HG03442 (cell line): Measurements from ENCODE around the gene ELAC2.
"Not testable (repeated sequence)": the region's sequence is repeated elsewhere in the genome, so short reads cannot be mapped to it uniquely, and the experiment has no call there.

Experiments
- ATAC-seq: cut with Tn5 transposase; IDR thresholded peaks from one replicate; pipeline ENCODE4 v1.9.1; 2021; ENCODE audit warnings: mild to moderate bottlenecking, moderate library complexity; ENCODE audit not compliant: unreplicated experiment

The ELAC2 gene

GRCh38 chr17:12993631-12994030 lies 24.2 kb downstream of the ELAC2 start:
- ATAC-seq, result no peak

- no peak for ATAC-seq
These were observed 25.2 kb downstream of the ELAC2 start for GRCh38 chr17:12992676-12993075.

DNA sequence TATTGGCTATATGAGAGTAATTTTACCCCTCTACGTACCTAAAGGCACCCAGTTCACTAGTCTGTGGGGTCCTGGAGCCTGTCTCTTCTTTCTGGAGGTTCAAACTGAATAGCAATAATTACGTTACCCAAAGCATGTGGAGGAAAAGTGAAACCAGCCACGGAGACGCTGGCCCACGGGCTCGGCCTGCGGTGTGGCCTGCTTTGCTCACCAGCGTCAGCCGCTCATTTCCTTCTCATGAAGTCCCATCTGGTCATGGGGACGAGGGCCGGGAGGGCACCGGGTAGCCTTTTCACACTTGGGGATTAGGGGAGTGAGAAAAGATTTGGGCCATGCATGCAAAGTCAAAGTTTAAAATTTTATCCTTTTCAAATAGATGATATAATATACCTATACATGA lies 26.9 kb downstream of the ELAC2 start:
- ATAC-seq, result no peak

GRCh38 chr17:12990041-12990808 lies 27.6 kb downstream of the ELAC2 start:
- ATAC-seq, result no peak

- ATAC-seq, result no peak
These were observed 30.7 kb downstream of the ELAC2 start for GRCh38 chr17:12987120-12987519.

GRCh38 chr17:12985431-12986293 lies 32.2 kb downstream of the ELAC2 start:
- ATAC-seq, result no peak

DNA sequence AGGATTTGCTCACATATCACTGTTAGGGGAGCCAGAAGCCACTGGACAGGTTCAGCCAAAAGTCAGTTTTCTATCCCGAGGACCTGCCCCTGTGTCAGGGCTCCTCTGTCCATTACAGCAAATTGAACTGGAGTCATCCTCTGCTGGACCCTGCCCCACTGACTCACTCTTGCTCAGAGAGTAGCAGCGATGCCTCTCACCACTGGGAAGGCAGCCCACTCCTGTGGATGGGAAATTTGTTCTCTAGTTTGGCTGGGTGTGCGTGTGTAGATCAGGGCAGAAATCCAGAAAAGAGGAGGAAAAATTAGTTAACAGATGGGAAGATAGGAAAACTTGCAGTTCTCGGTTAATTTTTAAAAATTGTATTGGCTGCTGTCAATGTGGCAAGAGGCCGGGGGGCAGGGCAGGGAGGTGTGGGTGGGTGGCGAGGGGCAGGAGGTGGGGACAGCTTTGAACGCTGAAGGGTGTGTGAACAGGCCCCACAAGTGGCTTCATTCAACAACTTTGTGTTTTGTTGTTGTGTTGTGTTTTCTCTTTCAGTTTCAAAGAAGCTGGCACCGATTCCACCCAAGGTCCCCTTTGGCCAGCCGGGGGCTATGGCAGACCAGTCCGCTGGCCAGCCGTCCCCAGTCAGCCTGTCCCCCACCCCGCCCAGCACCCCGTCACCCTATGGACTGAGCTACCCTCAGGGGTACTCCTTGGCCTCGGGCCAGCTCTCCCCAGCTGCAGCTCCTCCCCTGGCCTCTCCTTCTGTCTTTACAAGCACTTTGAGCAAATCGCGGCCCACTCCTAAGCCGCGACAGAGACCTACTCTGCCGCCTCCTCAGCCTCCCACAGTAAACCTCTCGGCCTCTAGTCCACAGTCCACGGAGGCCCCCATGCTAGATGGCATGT lies 33.6 kb downstream of the ELAC2 start:
- ATAC-seq, result no peak

DNA sequence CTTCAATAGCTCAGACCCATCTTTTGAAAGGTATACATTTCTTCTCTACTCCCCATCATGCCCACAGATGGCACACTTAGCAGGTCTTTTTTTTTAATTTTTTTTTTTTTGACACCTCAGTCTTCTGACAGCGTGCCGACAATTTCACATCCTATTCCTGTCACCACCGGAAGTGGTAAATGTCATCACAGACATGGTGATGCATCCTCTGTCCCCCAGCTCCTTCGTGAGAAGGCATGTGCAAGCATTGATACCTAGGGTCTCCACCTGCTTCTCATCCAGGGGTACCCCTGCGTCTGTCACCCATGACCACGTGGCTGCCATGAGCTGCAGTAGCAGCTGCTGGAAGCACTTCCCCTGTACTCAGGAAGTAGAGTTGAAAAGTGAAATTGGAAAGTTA lies 35.6 kb downstream of the ELAC2 start:
- no peak for ATAC-seq

DNA sequence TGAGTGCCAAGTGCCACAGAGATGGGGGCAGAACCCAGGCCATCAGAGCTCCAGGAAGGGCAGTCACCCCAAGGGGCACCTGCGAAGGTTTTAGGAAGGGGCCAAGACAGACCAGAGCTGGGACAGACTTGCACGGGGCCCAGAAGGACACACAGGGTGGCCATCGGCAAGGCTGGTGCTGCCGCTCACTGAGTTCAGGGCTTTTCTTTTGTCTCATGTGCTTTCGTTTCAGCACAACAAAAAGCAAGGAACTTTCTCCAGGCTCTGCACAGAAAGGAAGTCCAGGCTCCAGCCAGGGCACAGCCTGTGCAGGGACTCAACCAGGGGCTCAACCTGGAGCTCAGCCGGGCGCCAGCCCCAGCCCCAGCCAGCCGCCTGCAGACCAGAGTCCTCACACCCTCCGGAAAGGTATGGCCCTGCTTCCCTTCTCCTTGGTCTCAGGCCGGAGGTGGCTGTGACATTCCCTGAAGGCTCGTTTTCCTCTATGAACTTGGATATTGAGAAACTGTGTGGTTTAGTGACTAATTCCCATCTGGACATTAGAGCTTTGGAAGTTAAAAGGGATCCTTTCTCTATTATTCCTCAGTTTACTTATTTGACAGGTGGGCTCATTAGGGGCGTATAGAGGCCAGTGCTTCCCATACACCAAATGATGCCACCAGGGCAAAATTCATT lies 37.9 kb downstream of the ELAC2 start:
- no peak for ATAC-seq

DNA sequence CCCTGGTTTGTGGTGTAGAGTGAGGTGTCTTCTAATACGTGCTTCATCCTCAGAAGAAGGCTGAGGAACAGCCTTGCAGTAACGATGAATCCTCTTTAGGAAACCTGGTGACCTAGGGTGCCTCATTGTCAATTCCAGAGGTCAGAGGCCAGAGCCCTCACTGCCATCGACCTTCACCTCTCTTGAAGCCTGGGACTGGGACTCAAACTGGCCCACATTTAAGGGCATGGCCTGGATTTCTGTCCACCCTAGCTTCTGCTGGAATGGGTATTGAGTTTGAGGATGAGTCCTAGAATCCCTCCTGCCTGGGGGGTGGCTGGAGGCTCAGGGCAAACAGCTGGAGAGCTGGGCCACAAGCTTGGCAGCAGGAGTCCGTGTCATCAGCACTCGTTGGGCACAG lies 38.6 kb downstream of the ELAC2 start:
- no peak for ATAC-seq

- not testable (repeated sequence) for ATAC-seq
These were observed 39.0 kb downstream of the ELAC2 start for GRCh38 chr17:12978787-12979186.

DNA sequence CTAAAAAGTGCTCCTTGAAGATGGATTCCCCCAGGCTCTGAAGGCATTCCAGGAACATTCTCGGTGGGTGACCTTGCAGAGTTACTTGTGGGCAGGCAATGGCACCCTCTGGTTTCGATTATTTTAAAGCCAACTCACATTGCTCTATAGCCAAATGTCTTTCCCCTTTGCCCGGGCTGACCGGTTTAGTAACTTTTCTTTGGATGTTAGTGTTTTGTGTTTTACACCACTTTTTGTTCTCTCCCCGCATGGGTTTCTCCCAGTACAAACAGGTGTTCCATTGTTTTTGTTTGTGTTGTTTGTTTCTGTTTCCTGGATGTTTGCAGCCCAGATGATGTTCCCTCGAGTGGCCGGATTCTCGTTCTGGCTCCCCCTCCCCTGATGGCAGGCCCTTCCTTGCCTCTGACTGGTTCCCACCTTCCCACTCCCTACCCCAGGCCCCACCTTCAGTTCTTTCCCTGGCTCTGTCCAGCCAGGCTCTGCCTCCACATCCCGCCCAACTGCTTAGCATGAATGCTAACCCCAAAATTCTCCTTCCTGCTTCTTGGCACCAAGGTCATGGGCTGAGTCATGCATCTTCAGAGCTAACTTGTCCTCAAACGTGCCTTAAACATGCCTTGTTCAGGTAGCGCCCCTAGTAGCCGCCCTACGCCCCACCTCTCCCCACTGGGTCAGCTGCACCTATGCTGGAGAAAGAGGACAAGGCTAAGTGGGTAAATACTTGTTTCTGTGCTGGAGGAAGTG lies 40.6 kb downstream of the ELAC2 start:
- ATAC-seq, result no peak

DNA sequence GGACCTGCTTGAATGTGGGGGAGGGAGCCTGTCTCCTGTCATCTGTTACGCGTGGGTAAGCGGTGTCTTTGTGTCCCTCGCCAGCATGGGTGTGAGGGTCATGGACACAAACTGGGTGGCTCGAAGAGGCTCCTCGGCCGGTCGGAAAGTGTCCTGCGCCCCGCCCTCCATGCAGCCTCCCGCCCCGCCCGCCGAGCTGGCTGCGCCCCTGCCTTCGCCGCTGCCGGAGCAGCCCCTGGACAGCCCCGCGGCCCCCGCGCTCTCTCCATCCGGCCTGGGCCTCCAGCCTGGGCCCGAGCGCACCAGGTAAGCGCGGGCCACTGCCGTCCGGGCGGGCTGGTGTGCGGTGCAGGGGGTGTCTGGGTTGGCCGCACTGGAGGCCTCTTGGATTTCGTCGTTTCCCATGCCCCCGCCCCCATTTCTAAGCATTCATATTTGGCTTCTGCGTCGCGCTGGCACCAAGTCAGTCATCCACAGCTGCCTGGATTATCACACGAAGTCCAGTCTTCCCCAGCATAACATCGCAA lies 43.8 kb downstream of the ELAC2 start:
- ATAC-seq, result no peak

DNA sequence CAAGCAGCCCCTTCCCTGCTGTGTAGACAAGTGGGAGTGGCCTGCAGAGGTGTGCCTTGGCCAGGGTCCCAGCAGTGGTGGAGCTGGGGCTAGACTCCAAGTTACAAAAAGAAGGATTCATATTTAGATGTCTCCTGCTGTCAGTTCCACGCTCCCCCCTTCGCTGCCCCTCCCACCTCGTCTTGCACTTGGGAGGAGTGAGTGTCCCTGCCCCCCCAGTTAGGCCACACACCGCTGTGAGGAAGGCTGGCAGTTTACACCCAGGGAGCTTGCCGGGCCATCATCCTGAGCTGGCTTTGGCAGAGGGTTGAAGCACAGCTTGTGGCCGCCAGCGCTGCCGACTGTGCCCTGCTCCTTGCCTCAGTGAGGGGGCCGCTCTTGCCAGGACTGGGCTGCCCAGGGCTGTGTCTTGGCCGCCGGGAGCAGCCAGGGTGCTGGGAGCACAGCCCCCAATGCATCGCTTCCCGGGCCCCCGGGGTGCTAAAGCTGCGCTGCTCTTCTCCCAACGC lies 44.3 kb downstream of the ELAC2 start:
- no peak for ATAC-seq

- ATAC-seq, result no peak
These were observed 49.9 kb downstream of the ELAC2 start for GRCh38 chr17:12967962-12968361.

GRCh38 chr17:12966413-12966812 lies 51.4 kb downstream of the ELAC2 start:
- ATAC-seq, result no peak

DNA sequence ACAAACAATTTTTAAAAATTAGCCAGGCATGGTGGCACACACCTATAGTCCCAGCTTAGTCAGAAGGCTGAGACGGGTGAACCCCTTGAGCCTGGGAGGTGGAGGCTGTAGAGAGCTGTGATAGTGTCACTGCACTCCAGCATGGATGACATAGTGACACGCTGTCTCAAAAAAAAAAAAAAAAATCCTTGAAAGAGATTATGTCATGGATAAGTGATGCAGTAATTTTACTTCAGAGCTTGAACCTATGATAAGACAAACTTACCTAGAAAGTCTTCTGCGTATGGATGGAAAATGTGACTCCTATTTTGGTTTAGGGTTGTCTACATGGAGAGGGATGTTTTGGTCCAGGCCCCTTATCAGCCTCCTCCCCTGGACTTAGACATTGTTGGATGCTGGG lies 51.8 kb downstream of the ELAC2 start:
- ATAC-seq, result no peak

GRCh38 chr17:12964840-12965239 lies 53.0 kb downstream of the ELAC2 start:
- no peak for ATAC-seq

DNA sequence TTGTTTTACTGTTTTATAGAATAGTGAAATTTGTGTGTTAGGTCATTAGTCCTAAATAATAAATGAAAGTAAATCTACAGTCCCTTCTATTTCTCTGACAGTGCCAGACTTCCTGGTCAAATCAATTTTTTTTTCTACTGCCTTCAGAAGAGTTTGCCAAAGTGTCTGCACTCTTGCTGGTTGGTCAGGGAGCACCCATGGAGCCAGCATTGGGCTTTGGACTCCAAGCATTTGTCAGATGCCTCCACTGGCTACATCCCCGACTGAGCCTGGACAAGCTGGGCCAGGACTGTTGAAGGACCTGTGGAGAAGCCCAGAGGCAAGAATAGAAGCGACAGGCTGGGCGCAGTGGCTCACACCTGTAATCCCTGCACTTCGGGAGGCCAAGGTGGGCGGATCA lies 53.7 kb downstream of the ELAC2 start:
- no peak for ATAC-seq
